Measurements from ENCODE around the gene ACRBP.

The ACRBP gene

DNA sequence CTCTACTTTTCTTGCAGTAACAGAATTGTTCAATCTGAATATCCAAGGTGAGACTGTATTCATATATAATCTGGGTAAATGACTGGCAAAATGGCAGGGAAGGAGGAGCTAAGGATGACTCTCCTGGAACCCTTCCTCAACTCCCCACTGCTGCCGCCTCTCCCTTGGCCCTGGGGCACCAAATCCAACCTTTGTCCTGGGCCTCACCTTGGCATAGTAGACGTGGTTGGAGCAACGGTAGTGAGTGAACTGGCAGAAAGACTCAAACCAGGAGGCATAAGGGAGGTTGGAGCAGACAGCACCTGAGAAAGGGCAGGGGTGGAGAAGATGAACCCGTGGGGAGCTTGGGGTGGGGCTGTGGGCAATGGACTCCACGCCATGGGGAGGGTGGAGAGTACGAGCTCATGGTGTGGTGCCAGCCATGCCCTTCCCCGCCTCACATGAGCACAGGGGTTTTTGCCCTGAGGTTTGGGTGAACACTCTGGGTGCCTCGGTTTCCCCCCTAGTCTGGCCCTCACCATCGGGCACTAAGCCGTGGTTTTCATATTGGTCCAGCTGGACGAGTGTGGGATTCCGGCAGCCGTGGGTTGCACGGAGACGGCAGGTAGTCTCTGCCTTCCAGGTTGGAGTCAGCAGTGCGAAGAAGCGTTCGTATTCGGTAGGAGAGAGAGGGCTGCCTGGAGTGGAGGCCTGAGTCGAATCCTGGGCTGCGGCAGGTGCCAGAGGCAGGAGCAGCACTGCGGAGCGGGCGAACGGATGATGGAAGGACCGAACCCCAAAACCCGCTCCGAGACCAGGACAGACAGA lies 753 bp downstream of the ACRBP start:
- DNase-seq = no peak

DNA sequence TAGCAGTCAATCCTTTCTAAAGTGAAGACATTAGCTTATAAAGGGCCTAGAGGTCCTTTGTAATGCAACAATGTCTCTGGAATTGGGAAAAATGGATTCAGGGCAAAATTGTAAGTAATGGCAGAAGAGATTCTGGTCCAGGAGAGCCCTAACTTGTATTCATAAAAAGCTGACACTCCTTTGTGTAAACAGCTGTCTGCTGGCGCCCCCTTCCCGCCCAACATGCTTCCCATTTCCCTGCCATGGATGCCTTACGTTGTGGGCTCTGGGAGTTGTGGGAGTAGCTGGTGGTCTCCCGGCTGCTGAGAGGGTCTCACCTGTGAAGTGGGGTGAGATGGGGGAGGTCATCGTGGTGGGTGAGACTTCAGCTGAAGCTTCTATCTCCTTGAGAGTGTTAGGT lies 2.3 kb downstream of the ACRBP start:
- DNase-seq = peak in 1 of 2 donors; percentile 13

DNA sequence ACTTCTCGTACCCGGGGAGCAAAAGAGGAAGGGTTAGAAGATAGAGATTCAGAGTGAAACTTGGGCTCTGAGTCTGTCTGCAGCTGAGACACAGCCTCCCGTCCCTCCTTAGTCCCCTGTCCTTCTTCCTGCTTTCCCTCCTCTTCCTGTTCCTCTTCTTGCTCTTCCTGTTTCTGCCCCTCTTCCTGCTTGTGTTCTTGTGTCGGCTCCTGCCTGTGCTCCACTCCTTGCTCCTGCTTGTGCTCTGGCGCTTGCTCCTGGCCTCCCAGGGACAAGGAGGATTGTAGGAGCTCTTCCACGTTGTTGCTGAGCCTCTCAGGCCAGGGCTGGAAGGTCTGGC lies 3.0 kb downstream of the ACRBP start:
- peak; percentile 74 to 76 for DNase-seq

DNA sequence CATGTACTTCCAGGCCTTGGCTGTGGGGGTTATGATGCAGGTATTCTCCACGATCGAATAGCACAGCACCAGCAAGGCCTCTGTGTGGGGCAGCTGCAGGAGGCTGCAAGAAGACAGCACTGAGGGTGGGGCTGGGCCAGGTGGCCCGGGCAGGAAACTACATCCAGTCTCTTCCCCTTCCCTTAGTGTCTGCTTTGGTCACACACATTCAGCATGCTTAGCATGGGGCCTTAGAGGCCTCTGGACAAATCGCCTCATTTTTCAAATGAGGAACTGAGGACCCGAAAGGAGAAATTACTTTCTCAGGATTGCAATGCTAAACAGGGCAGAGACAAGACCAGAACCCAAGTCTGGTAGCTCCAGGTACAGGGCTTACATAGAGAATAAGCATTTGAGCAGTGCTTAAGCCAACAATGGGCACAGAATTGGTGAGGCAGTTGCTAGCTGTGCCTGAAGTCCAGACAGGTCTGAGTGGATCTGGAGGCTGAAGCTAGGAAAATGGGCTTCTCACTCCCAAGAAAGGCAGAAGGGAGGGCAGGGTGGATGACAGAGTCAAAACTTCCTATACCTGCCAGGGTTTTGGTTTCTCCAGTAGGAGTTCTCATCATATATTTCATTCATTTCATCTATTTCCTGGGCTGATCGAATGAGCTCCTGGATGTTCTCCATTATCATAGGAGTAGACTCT lies 3.5 kb downstream of the ACRBP start:
- DNase-seq = peak; percentile 52 to 65

DNA sequence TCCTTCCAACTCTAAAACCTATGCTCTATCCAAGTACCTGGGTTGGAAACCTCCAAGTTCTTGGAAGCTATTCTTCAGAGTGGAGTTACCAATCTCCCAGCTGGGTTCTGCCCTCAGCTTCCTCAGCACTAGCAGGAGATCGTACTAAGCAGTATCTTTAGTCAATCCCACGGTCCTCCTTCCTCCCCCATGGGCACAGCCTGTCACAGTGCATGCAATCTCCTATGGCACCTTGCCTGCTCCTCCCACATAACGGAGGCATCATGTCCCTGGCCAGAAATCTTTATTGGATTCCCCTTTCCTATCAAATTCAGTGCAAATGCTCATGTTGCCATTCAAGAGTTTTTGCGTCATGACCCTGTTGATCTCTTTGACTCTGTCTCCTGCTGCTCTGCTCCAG lies 6.1 kb downstream of the ACRBP start:
- DNase-seq = no peak

DNA sequence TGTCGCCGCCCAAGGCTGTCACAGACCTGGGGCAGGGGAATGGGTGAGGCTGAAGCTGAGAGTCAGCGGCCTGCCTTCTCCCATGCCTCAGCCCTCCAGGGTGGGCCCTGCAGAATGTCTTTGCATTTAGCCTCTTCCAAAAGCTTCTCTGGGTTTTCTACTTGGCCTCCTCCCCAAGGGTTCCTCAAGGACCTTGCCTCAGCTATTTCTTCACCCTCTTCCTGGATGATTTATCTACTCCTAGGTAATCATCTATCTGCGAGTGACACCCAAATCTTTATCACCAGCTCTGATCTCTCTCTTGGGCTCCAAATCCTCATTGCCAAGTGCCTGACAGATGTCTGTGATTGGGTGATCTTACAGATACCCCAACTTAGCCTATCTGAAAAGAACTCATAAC lies 6.7 kb downstream of the ACRBP start:
- no peak for DNase-seq

DNA sequence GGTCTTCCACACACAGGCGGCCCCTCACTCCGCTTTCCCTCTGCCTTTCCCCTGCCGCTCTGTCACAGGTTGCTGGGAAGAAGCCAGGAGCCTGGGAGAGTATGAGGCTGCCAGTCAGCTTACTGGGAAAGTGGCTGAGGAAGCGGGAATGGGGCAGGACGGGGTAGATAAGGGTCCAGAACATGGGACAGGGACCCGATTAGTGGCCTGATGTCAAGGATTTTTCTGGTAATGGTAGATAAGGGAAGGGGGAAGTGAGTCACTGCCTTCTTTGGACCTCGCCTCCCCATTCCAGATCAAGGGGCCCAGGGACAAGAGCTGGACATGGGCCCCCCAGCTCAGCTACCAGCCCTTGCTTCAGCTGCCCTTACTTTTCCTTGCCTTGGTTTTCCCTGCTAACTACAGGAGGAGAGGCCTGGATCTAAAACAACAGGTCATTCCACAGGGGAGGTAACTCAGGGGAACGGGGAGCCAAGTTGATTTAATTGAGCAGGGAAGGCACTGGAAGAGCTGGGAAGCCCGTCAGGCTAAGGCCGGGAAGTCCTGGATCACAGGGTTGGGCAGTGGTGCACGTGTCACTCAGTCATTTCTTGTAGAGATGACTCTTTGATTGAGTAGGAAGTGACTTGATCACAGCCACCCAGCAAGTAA lies 8.0 kb downstream of the ACRBP start:
- DNase-seq = peak; percentile 33 to 55

DNA sequence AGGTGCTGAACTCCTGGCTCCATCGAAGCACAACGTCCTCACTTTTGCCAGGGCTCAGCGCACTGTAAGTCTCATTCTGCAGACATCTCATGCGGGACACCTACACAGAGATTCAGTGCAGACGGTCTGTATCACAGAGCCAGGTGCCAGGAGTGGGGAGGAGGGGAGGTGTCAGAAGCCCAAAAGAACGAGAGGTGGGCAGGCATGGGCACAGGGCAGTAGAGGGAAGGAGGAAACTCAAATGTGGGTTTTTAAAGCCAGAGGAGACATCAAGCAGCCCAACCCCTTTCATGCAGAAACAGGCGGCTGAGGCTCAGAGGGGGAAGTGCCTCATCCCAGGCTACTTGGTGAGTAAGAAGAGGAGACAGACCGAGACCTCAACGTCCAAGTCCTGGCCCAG lies 8.9 kb downstream of the ACRBP start:
- DNase-seq = peak in 1 of 2 donors; percentile 56

DNA sequence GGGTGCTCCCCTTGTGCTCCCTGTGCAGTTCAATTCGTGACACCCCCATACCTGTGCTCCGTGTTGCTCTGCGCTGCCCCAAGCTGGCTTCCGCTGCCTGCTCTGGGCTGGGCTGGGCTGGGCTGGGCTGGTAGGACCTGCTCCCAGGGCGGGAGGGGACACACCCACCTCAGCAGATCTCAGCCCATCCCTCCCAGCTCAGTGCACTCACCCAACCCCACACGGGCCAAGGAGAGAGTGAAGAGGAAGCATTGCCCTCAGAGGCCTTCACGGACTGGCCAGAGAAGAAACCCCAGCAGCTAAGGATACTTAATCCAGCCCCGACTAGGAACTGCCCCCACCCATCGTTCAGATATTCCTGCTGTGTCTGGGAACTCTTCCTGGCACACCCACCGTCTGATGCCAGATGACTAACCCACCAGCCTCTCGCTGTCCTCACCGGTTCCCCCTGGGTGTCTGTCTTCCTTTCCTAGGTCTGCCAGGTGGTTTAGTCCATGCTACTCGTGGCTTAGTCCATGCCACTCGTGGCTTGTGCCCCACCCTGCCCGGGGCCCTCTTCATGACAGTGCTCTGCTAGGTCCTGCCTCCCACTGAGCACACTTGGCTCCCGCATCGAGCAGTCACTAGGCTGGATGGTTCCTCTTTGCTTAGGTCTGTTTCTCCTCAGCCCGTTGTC lies 11.2 kb downstream of the ACRBP start, which contains the start of gene LPAR5:
Gene LPAR5 (minus strand): TSS at position 104 of the 676 bp plus-strand sequence. CDS start 14,711 bp downstream, outside the sequence.
- peak; percentile 42 to 50 for DNase-seq

DNA sequence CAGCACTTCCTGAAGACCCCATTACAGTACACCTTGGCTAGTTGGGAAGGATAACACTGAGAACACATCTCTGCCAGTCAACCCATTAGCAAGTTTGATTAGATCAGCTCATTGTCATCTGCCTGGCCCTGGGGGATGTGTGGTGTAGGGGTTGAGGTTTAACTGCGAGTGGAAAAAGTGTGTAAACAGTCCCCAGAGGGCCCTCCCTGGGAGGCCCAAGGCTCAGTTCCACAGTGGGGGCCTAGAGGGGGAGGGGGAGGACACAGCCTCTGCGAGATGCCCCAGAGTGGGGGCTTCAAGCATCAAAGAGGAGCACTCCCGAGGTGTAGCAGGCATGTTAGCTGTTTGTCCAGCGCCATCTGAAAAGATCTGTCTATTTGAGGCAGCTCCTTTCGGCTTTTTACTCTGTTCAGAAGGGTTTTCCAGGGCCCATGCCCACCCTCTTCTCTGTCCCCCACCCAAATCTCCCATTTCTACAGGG lies 11.8 kb downstream of the ACRBP start:
- DNase-seq = no peak

DNA sequence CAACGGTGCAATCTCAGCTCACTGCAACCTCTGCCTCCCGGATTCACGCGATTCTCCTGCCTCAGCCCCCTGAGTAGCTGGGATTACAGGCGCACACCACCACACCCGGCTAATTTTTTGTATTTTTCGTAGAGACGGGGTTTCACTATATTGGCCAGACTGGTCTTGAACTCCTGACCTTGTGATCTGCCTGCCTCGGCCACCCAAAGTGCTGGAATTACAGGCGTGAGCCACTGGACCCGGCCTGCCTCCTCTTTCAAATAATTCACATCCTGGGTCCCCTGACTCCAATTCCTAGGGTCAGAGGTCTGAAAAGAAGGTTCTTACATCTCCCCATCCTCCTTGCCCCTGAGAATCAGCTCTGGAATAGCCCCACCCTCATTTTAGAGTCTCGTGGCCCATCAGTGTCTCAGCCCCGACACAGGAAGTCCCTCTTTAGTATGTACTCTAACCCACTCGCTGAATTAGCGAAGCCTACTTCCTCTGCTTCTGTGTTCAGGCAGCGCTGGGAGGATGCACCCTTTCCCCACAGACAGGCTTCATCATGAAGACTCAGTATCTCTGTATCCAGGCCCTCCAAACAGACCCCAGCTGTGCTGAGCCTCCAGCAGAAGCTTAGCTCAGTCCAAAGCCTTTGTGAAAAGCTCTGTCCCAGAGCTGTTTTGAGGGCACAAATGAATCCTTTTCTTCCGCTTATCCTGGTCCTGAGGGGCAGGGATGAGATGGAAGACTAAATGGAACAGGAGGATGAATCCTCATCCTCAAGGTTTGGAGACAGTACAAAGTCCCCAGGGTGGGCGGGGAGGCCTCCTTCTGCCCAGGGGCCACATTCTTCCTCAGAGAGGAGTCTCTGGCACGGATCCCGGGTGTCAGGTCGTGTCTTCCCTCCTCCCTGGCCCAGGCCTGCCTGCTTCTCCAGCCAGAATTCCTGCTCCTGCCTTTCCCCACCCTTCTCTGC lies 14.9 kb downstream of the ACRBP start:
- peak in 1 of 2 donors; percentile 28 for DNase-seq

DNA sequence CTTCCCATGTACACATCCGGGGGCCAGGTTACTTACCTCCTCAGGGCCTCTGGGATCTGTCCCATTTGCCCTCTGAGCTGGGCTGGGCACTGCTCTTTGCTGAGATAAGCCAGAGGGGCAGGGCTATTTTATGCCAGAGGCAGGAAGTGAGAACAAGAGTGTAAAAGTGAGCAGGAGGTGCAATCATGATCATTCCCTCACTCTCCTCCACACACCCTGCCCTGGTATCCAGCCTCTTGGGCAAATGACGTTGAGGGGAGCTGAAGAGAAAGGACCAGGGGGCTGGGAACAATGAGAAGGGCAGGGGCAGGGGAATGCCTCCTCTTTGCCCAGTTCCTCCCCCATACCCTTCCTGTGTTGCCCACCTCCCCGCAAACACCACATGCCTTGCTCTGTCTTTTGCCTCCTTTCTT lies 15.7 kb downstream of the ACRBP start:
- DNase-seq = no peak

DNA sequence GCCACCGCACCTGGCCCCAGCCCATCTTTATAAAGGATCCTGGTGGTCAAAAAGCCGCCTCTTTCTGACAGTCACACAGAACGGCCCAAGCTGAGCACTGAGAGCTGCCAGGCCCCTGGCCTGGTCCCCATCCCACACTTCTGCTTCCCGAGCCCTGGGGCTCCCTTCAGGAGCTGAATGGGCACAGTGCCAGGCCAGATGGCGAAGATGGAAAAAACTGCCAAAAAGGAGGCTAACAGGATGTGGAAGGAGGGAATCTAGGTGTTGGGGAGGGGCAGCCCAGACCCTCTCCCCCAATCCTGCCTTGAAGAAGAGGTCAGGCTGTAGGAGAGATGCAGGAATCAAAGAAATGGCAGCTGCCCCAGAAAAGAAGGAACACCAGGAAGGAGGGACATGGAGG lies 16.5 kb downstream of the ACRBP start:
- DNase-seq = no peak

DNA sequence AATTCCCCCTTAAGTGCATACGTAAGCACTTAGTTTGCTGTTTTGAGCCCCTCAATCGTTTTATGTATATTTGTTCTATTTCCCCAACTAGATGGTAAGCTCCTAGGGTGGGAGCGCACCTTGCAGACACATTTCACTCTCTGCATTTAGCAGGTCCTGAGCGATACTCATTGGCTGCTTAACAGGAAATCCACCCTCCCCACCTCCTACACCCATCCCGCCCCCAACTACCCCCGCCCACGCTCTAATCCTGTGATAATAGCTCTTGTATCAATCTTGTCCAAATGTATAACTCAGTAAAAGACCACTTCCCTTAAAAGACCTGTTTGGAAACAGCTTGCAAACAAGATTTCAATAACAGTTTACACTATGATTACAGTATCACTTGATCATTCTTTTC lies 19.6 kb downstream of the ACRBP start:
- DNase-seq = no peak

DNA sequence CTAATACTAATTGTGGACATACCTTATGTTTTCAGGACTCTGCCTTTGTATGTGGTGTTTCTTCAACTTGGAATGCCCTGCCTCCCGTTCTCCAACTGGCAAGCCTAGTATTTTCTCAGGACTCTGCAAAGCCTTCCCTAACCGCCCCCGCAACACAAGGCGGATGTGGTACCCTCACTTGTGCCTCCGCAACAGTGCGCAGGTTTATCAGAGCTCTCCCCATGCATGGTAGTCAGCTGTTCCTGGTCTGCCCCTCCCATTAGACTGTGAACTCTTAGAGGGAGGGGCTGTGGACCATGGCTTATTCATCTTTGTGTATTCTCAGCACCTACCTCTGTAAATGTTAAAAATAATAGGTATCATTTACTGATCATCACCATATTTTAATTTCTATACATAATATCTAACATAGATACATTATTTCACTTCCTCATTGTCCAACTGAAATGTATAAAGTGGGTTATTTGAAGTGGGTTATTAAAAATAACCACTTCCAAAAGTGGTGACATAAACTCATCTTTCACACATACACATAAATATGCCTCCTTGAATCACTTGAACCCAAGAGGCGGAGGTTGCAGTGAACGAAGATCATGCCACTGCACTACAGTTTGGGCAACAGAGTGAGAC lies 20.5 kb downstream of the ACRBP start:
- DNase-seq = no peak

DNA sequence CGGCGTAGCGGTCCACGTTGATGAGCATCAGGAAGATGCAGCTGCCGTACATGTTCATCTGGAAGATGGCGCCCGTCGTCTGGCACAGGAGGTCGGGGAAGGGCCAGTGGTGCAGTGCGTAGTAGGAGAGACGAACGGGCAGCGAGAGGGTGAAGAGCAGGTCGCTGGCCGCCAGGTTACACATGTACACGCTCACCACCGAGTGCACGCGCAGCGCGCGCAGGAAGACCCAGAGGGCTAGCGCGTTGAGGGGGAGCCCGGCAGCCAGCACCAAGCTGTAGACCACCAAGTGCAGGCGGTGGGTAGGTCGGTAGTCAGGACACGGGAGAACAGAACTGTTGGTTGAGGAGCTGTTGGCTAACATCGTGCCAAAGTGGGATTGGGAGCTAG lies 26.4 kb downstream of the ACRBP start:
- no peak for DNase-seq

DNA sequence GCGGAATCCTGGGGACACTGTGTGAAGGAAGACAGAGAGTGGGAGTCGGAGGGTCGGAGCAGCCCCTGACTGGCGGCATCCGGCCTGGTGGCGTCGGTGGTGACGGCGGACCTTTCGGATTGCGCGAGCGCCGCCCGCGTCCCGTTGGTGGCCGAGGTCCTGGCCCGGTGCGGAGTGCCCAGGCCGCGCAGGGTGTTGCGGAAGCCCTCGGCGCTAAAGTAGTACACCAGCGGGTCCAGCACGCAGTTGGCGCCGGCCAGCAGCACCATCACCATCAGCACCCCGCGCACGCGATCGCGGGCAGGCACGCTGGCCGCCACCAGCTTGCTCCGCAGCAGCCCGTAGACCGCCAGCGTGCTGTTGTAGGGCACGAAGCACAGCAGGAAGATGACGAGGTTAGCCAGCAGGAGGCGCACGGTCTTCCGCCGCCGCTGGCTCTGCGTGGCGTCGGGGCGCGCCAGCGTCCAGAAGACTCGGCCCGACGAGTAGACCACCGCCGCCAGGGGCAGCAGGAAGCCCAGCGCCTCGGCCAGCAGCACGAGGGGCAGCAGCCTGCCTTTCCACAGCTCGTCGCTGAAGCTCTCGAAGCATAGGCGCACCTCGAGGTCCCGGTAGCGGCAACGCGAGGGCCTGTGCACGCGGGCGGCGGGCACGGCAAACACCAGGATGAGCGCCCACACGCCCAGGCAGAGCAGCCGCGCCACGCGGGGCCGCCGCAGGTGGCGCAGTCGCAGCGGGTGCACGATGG lies 26.9 kb downstream of the ACRBP start:
- peak; percentile 56 to 84 for DNase-seq

DNA sequence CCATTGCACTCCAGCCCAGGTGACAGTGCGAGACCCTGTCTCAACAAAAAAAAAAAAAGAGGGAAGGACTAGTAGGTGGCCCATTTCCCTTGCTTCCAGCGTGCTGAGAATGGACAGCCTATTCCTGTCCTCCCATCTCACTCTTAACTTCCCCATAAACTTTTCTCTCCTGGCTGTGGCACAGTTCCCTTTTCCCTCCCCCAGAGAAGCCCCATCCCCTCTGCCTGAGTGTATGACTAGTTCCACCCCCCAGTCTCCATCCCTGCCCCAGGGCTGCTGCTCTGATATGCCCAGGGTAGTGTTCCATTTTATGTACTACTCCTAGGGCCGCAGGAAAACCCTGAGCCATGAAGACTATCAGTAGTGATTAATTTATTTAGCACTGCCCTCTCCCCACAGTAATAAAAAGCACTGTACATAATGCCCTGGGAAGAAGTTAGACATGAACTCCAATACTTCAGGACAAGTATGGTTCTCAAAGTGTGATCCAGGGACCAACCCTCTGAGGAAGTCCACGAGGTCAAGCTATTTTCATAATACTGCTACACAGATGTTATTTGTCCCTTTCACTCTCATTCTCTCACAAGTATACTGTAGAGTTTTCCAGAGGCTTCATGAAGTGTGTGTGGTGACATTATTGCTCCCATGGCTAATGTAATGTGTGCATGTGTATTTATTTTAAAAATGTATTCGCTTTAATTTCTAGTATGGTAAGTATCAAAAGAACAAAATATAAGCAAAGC lies 28.6 kb downstream of the ACRBP start:
- DNase-seq = no peak

DNA sequence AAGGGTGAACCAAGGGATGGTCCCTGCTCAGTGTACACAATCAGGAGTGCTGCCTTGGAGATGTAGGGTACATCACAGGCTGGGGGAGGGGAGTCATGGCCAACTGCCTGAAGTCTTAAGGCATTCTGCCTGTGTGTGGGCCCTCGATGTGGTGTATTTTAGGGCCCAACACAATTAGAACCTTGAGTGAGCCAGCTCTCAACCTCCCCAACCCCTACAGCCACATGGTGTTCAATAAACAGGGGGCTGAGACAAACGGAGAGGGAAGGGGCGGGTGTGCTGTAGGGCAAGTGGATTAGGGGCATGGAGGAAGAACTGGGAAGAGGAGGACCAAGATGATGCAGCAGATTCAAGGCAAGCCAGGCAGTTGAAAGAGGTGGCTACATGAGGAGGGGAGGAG lies 31.4 kb downstream of the ACRBP start:
- DNase-seq = no peak
